WTC11 (cell line): Measurements from ENCODE around the gene CPEB1. TPM values are rescaled to one million over a fixed set of nuclear protein-coding genes. Genes with fewer than 3 reads are reported as not detected.

Source experiments
- ATAC-seq: fragments of 200-7000 bp; cut with Tn5 transposase; 2 replicates; pipeline ENCODE4 v1.10.0; 2021; ENCODE audit warnings: mild to moderate bottlenecking, moderate library complexity
- CTCF ChIA-PET: fragments of 300-600 bp; sonication (Branson Sonifier 250); formaldehyde crosslinking; loops from one replicate; lab custom pipeline; 2021; ENCODE audit warnings: antibody characterized with exemption; lab: Charles Lee
- POLR2A ChIA-PET: fragments of 350-600 bp; sonication (Branson Sonifier 250); formaldehyde crosslinking; loops from one replicate; lab custom pipeline; 2021; ENCODE audit warnings: antibody characterized with exemption; lab: Charles Lee
- DNase-seq: peaks from one replicate; pipeline ENCODE4 v3.0.0; 2021; ENCODE audit warnings: low spot score
- H3K27ac Mint-ChIP-seq: 2 replicates; pipeline ENCODE4 v1.8.0; 2021; ENCODE audit warnings: mixed read lengths
- H3K27me3 Mint-ChIP-seq: 2 replicates; pipeline ENCODE4 v1.8.0; 2021; ENCODE audit warnings: low read depth, mild to moderate bottlenecking, moderate library complexity, mixed read lengths
- H3K36me3 Mint-ChIP-seq: 2 replicates; pipeline ENCODE4 v1.8.0; 2021; ENCODE audit warnings: mixed read lengths
- H3K4me1 Mint-ChIP-seq: 2 replicates; pipeline ENCODE4 v1.8.0; 2022; ENCODE audit warnings: mixed read lengths
- H3K4me3 Mint-ChIP-seq: 2 replicates; pipeline ENCODE4 v1.8.0; 2021; ENCODE audit warnings: mild to moderate bottlenecking, moderate library complexity, mixed read lengths
- H3K9me3 Mint-ChIP-seq: 2 replicates; pipeline ENCODE4 v1.8.0; 2021; ENCODE audit warnings: mixed read lengths
- ATF1 ChIP-seq: sonication (generic); formaldehyde crosslinking; IDR thresholded peaks from 2 replicates; pipeline ENCODE4 v1.8.1; 2023; ENCODE audit warnings: mild to moderate bottlenecking, moderate library complexity, missing genetic modification reagents
- CREM ChIP-seq: sonication (generic); formaldehyde crosslinking; IDR thresholded peaks from 2 replicates; pipeline ENCODE4 v1.8.1; 2022; ENCODE audit warnings: mild to moderate bottlenecking, missing genetic modification reagents, moderate library complexity
- ETV6 ChIP-seq: sonication (generic); formaldehyde crosslinking; IDR thresholded peaks from 2 replicates; pipeline ENCODE4 v1.8.1; 2022; ENCODE audit warnings: mild to moderate bottlenecking, missing genetic modification reagents
- FOXK1 ChIP-seq: sonication (generic); formaldehyde crosslinking; IDR thresholded peaks from 2 replicates; pipeline ENCODE4 v1.8.0; 2022; ENCODE audit warnings: mild to moderate bottlenecking, moderate library complexity, missing genetic modification reagents
- FOXP1 ChIP-seq: sonication (generic); formaldehyde crosslinking; IDR thresholded peaks from 2 replicates; pipeline ENCODE4 v1.8.0; 2022; ENCODE audit warnings: missing genetic modification reagents, mild to moderate bottlenecking, moderate library complexity, borderline replicate concordance
- HMGA2 ChIP-seq: fragments of 250-450 bp; sonication (Bioruptor Pico); IDR thresholded peaks from 2 replicates; pipeline ENCODE4 v1.4.0; 2021; ENCODE audit warnings: mild to moderate bottlenecking, moderate library complexity
- MYBL2 ChIP-seq: sonication (generic); formaldehyde crosslinking; IDR thresholded peaks from 2 replicates; pipeline ENCODE4 v1.8.1; 2023; ENCODE audit warnings: mild to moderate bottlenecking, moderate library complexity, missing genetic modification reagents
- NFYB ChIP-seq: sonication (generic); formaldehyde crosslinking; conservative IDR thresholded peaks from 2 replicates; pipeline ENCODE4 v1.8.0; 2022; ENCODE audit warnings: low read depth, missing genetic modification reagents
- SMAD3 ChIP-seq: sonication (generic); formaldehyde crosslinking; IDR thresholded peaks from 2 replicates; pipeline ENCODE4 v1.8.0; 2022; ENCODE audit warnings: missing genetic modification reagents, mild to moderate bottlenecking, borderline replicate concordance
- SOX15 ChIP-seq: fragments of 250-450 bp; sonication (Bioruptor Pico); IDR thresholded peaks from 2 replicates; pipeline ENCODE4 v1.9.0; 2021; ENCODE audit warnings: mild to moderate bottlenecking
- SP1 ChIP-seq: sonication (generic); formaldehyde crosslinking; conservative IDR thresholded peaks from 2 replicates; pipeline ENCODE4 v1.8.1; 2022; ENCODE audit warnings: missing genetic modification reagents
- TEAD4 ChIP-seq: sonication (generic); formaldehyde crosslinking; IDR thresholded peaks from 2 replicates; pipeline ENCODE4 v1.8.0; 2022; ENCODE audit warnings: mild to moderate bottlenecking, missing genetic modification reagents
- ZBTB21 ChIP-seq: sonication (generic); formaldehyde crosslinking; IDR thresholded peaks from 2 replicates; pipeline ENCODE4 v1.8.1; 2023; ENCODE audit warnings: mild to moderate bottlenecking, missing genetic modification reagents, borderline replicate concordance
- ZNF138 ChIP-seq: sonication (generic); formaldehyde crosslinking; conservative IDR thresholded peaks from 2 replicates; pipeline ENCODE4 v1.8.1; 2022; ENCODE audit warnings: mild to moderate bottlenecking, moderate library complexity, missing genetic modification reagents
- ZNF232 ChIP-seq: sonication (generic); formaldehyde crosslinking; IDR thresholded peaks from 2 replicates; pipeline ENCODE4 v1.8.0; 2022; ENCODE audit warnings: mild to moderate bottlenecking, missing genetic modification reagents
- total RNA-seq: library from RNA; stranded (reverse); gene quantifications from 3 replicates; pipeline ENCODE4 v1.2.3, GENCODE V29; 2021
- TF ChIP-seq, protein P1 (sequence below): sonication (generic); formaldehyde crosslinking; IDR thresholded peaks from 2 replicates; pipeline ENCODE4 v1.8.0; 2022; ENCODE audit warnings: mild to moderate bottlenecking, missing genetic modification reagents
- TF ChIP-seq, protein P2 (sequence below): sonication (generic); formaldehyde crosslinking; IDR thresholded peaks from 2 replicates; pipeline ENCODE4 v1.8.0; 2023; ENCODE audit warnings: missing genetic modification reagents, mild to moderate bottlenecking, borderline replicate concordance
- TF ChIP-seq, protein P3 (sequence below): sonication (generic); formaldehyde crosslinking; IDR thresholded peaks from 2 replicates; pipeline ENCODE4 v1.8.1; 2023; ENCODE audit warnings: mild to moderate bottlenecking, moderate library complexity, missing genetic modification reagents
- TF ChIP-seq, protein P4 (sequence below): sonication (generic); formaldehyde crosslinking; conservative IDR thresholded peaks from 2 replicates; pipeline ENCODE4 v1.8.1; 2022; ENCODE audit warnings: mild to moderate bottlenecking, missing genetic modification reagents
- TF ChIP-seq, protein P5 (sequence below): sonication (generic); formaldehyde crosslinking; IDR thresholded peaks from 2 replicates; pipeline ENCODE4 v1.8.1; 2023; ENCODE audit warnings: mild to moderate bottlenecking, missing genetic modification reagents
- TF ChIP-seq, protein P6 (sequence below): fragments of 250-450 bp; sonication (Bioruptor Pico); IDR thresholded peaks from 2 replicates; pipeline ENCODE4 v1.9.0; 2021; ENCODE audit warnings: moderate library complexity, mild to moderate bottlenecking, inconsistent platforms, borderline replicate concordance
- TF ChIP-seq, protein P7 (sequence below): sonication (generic); formaldehyde crosslinking; conservative IDR thresholded peaks from 2 replicates; pipeline ENCODE4 v1.8.1; 2023; ENCODE audit warnings: mild to moderate bottlenecking, low read depth, missing genetic modification reagents, moderate library complexity
- TF ChIP-seq, protein P8 (sequence below): sonication (generic); formaldehyde crosslinking; IDR thresholded peaks from 2 replicates; pipeline ENCODE4 v1.8.1; 2023; ENCODE audit warnings: mild to moderate bottlenecking, missing genetic modification reagents, moderate library complexity

Gene CPEB1
- total RNA-seq, 1 experiment from 2014 or later: 2.5 TPM

DNA sequence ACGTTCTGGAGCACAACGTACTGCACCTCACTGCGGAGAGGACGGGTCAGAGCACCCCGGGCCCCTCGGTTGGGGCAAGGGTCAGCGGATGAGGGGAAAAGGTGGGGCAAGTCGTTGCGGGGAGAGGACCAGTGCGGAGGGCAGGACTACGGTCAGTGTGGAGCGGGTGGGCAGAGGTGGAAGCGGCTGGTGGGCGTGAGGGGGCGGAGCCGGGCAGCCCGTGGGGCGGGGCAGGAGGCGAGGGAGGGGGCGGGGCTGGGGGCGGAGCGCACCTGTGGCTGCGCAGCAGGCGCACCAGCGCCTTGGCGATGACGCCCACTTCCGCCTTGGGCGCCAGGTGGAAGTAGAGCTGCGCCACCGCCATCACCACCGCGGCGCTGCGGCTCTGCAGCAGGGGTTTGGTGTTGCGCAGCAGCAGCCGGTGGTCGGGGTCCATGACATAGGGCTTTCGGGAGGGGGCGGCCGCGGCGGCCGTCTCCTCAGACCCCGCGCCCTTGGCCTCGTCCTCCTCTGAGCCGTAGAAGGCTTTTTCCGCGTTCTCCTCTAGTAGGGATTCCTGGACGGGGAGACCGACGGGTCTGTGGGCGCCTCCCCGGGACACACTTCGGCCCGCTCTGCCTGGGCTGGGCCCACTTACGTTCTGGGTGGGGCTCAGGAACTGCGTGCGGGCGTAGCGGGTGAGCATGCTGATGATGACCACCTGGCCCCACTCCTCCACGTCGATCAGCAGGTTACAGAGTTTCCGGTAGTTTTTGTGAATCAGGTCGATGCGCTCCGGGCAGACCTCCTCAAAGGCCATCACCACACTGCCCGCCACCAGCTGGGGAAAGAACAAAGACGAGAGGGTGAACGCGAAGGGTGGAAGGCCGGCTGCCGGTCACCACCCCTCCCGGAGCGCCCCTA is 33.3 kb upstream of the CPEB1 start:
- ATAC-seq: peak; percentile 91
- CTCF ChIA-PET: interaction anchor here (0.6 to 2.5 kb wide), 10 partner anchors 28 to 331 kb away, joined by 3 to 10 read pairs (median 5); partner anchors contain the start of genes C15orf40 and CPEB1
- H3K27me3 Mint-ChIP-seq: peaks cover 19% of the 10 kb centered on the region
- peak overlapping the region; percentile 95 for H3K27ac Mint-ChIP-seq
- H3K4me3 Mint-ChIP-seq: peak overlapping the region; percentile 96
- POLR2A ChIA-PET: interaction anchor here (0.6 to 2.0 kb wide), 3 partner anchors 29 to 260 kb away, joined by 7 to 8 read pairs (median 7); partner anchors contain the start of gene RPS17
- H3K4me1 Mint-ChIP-seq: peaks cover 16% of the 10 kb centered on the region
- no peaks in the 10 kb centered on the region for H3K9me3 Mint-ChIP-seq
- peak; percentile 88 for DNase-seq
- no peaks in the 10 kb centered on the region for H3K36me3 Mint-ChIP-seq
- TF ChIP-seq ETV6 (CRISPR knock-in tag) (peak; percentile 84; the same call in 1 of the 2 replicates), SP1 (CRISPR knock-in tag) (peak; percentile 88; the same call in 1 of the 2 replicates), ATF1 (CRISPR knock-in tag) (peak; percentile 15; the same call in 1 of the 2 replicates), ZNF232 (CRISPR knock-in tag) (peak; percentile 45; the same call in 1 of the 2 replicates), TEAD4 (CRISPR knock-in tag) (no peak), HMGA2 (CRISPR knock-in tag) (no peak), SMAD3 (CRISPR knock-in tag) (peak; percentile 63; the same call in 1 of the 2 replicates), NFYB (CRISPR knock-in tag) (no peak), SOX15 (CRISPR knock-in tag) (no peak), ZBTB21 (CRISPR knock-in tag) (no peak), ZNF138 (no peak), FOXP1 (0 out of 2 replicates have a peak, but pooled peaks have one; percentile 5), CREM (CRISPR knock-in tag) (0 out of 2 replicates have a peak, but pooled peaks have one; percentile 25), FOXK1 (CRISPR knock-in tag) (peak; percentile 54; the same call in 1 of the 2 replicates), MYBL2 (CRISPR knock-in tag) (peak; percentile 37; the same call in 1 of the 2 replicates)
- TF ChIP-seq, protein P1, sequence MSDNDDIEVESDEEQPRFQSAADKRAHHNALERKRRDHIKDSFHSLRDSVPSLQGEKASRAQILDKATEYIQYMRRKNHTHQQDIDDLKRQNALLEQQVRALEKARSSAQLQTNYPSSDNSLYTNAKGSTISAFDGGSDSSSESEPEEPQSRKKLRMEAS (CRISPR knock-in tag): peak; percentile 11; the same call in 1 of the 2 replicates
- TF ChIP-seq, protein P2, sequence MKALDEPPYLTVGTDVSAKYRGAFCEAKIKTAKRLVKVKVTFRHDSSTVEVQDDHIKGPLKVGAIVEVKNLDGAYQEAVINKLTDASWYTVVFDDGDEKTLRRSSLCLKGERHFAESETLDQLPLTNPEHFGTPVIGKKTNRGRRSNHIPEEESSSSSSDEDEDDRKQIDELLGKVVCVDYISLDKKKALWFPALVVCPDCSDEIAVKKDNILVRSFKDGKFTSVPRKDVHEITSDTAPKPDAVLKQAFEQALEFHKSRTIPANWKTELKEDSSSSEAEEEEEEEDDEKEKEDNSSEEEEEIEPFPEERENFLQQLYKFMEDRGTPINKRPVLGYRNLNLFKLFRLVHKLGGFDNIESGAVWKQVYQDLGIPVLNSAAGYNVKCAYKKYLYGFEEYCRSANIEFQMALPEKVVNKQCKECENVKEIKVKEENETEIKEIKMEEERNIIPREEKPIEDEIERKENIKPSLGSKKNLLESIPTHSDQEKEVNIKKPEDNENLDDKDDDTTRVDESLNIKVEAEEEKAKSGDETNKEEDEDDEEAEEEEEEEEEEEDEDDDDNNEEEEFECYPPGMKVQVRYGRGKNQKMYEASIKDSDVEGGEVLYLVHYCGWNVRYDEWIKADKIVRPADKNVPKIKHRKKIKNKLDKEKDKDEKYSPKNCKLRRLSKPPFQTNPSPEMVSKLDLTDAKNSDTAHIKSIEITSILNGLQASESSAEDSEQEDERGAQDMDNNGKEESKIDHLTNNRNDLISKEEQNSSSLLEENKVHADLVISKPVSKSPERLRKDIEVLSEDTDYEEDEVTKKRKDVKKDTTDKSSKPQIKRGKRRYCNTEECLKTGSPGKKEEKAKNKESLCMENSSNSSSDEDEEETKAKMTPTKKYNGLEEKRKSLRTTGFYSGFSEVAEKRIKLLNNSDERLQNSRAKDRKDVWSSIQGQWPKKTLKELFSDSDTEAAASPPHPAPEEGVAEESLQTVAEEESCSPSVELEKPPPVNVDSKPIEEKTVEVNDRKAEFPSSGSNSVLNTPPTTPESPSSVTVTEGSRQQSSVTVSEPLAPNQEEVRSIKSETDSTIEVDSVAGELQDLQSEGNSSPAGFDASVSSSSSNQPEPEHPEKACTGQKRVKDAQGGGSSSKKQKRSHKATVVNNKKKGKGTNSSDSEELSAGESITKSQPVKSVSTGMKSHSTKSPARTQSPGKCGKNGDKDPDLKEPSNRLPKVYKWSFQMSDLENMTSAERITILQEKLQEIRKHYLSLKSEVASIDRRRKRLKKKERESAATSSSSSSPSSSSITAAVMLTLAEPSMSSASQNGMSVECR (CRISPR knock-in tag): peak; percentile 42; the same call in 1 of the 2 replicates
- TF ChIP-seq, protein P3, sequence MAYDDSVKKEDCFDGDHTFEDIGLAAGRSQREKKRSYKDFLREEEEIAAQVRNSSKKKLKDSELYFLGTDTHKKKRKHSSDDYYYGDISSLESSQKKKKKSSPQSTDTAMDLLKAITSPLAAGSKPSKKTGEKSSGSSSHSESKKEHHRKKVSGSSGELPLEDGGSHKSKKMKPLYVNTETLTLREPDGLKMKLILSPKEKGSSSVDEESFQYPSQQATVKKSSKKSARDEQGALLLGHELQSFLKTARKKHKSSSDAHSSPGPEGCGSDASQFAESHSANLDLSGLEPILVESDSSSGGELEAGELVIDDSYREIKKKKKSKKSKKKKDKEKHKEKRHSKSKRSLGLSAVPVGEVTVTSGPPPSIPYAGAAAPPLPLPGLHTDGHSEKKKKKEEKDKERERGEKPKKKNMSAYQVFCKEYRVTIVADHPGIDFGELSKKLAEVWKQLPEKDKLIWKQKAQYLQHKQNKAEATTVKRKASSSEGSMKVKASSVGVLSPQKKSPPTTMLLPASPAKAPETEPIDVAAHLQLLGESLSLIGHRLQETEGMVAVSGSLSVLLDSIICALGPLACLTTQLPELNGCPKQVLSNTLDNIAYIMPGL (CRISPR knock-in tag): peak; percentile 96
- TF ChIP-seq, protein P4, sequence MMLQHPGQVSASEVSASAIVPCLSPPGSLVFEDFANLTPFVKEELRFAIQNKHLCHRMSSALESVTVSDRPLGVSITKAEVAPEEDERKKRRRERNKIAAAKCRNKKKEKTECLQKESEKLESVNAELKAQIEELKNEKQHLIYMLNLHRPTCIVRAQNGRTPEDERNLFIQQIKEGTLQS: no peak
- TF ChIP-seq, protein P5, sequence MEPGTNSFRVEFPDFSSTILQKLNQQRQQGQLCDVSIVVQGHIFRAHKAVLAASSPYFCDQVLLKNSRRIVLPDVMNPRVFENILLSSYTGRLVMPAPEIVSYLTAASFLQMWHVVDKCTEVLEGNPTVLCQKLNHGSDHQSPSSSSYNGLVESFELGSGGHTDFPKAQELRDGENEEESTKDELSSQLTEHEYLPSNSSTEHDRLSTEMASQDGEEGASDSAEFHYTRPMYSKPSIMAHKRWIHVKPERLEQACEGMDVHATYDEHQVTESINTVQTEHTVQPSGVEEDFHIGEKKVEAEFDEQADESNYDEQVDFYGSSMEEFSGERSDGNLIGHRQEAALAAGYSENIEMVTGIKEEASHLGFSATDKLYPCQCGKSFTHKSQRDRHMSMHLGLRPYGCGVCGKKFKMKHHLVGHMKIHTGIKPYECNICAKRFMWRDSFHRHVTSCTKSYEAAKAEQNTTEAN (CRISPR knock-in tag): 0 out of 2 replicates have a peak, but pooled peaks have one; percentile 46
- TF ChIP-seq, protein P6, sequence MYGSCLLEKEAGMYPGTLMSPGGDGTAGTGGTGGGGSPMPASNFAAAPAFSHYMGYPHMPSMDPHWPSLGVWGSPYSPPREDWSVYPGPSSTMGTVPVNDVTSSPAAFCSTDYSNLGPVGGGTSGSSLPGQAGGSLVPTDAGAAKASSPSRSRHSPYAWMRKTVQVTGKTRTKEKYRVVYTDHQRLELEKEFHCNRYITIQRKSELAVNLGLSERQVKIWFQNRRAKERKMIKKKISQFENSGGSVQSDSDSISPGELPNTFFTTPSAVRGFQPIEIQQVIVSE (CRISPR knock-in tag): no peak
- TF ChIP-seq, protein P7, sequence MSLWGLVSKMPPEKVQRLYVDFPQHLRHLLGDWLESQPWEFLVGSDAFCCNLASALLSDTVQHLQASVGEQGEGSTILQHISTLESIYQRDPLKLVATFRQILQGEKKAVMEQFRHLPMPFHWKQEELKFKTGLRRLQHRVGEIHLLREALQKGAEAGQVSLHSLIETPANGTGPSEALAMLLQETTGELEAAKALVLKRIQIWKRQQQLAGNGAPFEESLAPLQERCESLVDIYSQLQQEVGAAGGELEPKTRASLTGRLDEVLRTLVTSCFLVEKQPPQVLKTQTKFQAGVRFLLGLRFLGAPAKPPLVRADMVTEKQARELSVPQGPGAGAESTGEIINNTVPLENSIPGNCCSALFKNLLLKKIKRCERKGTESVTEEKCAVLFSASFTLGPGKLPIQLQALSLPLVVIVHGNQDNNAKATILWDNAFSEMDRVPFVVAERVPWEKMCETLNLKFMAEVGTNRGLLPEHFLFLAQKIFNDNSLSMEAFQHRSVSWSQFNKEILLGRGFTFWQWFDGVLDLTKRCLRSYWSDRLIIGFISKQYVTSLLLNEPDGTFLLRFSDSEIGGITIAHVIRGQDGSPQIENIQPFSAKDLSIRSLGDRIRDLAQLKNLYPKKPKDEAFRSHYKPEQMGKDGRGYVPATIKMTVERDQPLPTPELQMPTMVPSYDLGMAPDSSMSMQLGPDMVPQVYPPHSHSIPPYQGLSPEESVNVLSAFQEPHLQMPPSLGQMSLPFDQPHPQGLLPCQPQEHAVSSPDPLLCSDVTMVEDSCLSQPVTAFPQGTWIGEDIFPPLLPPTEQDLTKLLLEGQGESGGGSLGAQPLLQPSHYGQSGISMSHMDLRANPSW (CRISPR knock-in tag): no peak
- TF ChIP-seq, protein P8, sequence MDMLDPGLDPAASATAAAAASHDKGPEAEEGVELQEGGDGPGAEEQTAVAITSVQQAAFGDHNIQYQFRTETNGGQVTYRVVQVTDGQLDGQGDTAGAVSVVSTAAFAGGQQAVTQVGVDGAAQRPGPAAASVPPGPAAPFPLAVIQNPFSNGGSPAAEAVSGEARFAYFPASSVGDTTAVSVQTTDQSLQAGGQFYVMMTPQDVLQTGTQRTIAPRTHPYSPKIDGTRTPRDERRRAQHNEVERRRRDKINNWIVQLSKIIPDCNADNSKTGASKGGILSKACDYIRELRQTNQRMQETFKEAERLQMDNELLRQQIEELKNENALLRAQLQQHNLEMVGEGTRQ (CRISPR knock-in tag): peak; percentile 5; the same call in 1 of the 2 replicates
